NT2/D1 (cell line): ENCODE results near the gene ZNF536.

ENCODE experiments used
- SUZ12 ChIP-seq: IDR thresholded peaks from 2 replicates; pipeline ENCODE4 v1.6.1; 2011; ENCODE audit not compliant: insufficient read length, insufficient read depth; ENCODE audit errors: extremely low read depth
- YY1 ChIP-seq: IDR thresholded peaks from 2 replicates; pipeline ENCODE4 v1.6.1; 2011; ENCODE audit not compliant: insufficient read length, insufficient read depth
- ZNF274 ChIP-seq: IDR thresholded peaks from 2 replicates; pipeline ENCODE4 v1.6.1; 2011; ENCODE audit warnings: mild to moderate bottlenecking, low read depth, low read length

- no peak for TF ChIP-seq ZNF274
- TF ChIP-seq SUZ12: no peak
- no peak for TF ChIP-seq YY1
Measured at GRCh38 chr19:30540761-30541160, 168.6 kb downstream of the ZNF536 start.
